Measurements from ENCODE around the gene DBF4B. TPM values are rescaled to one million over a fixed set of nuclear protein-coding genes. Genes with fewer than 3 reads are reported as not detected.

Gene DBF4B
- total RNA-seq, 4 donors from 2014 or later, result 2.6 to 16.5 (median 4.1) TPM

DNA sequence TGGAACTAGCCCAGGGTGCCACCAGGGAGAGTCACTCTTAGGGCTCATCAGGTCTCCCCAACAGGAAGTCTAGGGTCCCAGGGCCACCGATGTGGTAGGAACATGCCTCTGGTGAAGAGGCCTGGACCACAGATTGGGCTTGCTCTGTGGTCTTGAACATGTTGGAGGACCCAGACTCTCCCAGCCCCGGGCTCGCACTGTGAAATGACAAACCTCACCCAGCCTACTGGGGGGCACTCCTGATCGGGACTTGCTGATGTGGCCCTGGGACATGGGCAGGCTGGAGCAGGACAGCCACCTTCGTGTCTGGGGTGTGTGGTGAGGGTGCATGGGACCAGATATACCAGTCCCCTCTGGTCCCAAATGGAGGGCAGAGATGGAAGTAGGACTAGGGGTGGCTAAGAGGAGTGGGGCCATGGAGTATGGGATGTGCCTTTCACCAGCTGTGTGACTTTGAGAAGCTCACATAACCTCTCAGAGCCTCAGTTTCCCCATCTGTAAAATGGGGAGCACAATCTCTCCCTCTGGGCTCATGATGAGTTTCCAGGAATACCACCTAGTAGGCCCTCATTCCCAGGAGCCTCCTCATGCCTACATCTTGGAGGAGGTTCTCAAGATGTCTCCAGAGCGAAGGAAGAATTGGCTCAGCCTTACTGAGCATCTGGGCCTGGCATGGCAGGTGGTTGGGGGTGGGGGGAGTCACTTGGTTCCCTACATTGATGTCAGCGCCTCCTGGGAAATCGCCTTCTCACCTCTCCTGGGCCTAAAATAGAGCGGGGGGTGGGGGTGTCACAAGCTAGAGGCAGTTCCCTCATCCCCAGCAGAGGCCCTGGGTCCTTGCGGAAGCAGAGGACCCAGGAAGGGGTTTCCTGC lies 48.8 kb downstream of the DBF4B start:
- H3K27ac ChIP-seq, result no peak overlapping the region
- H3K4me3 ChIP-seq, result no peak overlapping the region
- peaks cover 0 to 10% (median 4%) of the 10 kb centered on the region in 4 donors for H3K4me1 ChIP-seq
- peaks cover 0 to 15% of the 10 kb centered on the region in 2 donors for H3K27me3 ChIP-seq
- DNase-seq, result no peak
- no peak for TF ChIP-seq POLR2A (IDR thresholded peaks at IDR 0.05)
- H3K36me3 ChIP-seq, result no peaks in the 10 kb centered on the region
- H3K9me3 ChIP-seq, result no peaks in the 10 kb centered on the region

DNA sequence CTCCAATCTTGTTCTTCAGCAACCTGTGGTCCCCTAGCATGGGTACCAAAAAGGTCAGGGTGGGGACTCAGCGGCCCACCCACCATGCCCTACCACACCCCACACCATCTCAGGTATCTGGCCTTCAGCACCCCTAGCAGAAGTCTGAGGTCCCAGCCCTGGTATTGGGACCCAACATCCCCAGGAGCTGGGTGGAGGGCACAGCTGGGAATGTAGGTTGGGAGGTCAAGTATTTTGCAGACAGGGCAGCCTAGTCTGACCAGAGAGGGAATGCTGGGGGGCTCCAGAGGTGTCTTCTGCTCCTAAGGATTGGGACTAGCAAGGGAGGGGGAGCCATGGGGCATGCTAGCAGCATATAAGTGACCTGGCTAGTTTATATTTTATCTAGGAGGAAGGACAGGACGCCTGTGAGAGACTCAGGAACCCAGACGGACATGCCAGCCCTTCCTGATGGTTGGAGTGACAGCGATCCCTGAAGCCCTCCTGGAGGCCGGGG lies 49.5 kb downstream of the DBF4B start:
- Histone ChIP-seq H3K4me3 (no peak overlapping the region), H3K27me3 (peaks cover 0 to 15% of the 10 kb centered on the region in 2 donors), H3K9me3 (no peaks in the 10 kb centered on the region), H3K27ac (no peak overlapping the region), H3K36me3 (no peaks in the 10 kb centered on the region), H3K4me1 (peaks cover 0 to 10% (median 4%) of the 10 kb centered on the region in 4 donors)
- TF ChIP-seq POLR2A (IDR thresholded peaks at IDR 0.05), result no peak
- TF ChIP-seq, protein P1, sequence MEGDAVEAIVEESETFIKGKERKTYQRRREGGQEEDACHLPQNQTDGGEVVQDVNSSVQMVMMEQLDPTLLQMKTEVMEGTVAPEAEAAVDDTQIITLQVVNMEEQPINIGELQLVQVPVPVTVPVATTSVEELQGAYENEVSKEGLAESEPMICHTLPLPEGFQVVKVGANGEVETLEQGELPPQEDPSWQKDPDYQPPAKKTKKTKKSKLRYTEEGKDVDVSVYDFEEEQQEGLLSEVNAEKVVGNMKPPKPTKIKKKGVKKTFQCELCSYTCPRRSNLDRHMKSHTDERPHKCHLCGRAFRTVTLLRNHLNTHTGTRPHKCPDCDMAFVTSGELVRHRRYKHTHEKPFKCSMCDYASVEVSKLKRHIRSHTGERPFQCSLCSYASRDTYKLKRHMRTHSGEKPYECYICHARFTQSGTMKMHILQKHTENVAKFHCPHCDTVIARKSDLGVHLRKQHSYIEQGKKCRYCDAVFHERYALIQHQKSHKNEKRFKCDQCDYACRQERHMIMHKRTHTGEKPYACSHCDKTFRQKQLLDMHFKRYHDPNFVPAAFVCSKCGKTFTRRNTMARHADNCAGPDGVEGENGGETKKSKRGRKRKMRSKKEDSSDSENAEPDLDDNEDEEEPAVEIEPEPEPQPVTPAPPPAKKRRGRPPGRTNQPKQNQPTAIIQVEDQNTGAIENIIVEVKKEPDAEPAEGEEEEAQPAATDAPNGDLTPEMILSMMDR (IDR thresholded peaks at IDR 0.05), result no peak
- DNase-seq, result peak in 1 of 3 donors; percentile 41

DNA sequence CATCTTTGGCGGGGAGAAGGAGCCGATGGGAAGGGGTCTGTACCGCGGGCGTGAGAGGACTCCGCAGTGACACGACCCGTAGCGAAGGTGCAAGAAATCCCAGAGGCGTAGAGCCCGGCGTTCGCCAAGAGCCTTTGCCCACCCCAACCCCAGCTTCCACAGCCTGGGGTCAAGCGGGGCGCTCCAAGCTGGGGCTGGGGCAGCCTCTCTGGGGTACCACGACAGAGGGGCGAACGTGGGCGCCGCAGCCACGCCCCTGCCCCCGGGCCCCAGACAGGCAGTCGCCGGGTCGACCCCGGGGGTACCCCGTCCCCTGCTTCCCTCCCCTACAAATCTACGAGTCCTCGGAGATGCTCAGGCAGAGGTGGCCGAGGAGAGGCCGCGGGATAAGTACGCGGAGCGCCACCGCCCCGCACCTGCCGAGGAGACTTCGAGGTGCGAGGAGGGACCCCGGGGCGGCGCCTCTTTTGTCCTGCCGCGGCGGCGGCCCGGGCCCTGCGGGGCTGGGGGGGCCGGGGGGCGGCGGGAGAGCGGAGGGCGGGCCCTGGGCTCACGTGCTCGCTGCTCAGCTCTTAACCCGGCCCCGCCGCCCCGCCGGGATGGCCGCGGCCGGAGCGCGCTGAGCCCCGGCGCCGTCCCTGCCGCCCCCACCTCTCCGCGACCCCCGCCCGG lies 50.1 kb downstream of the DBF4B start, which contains the start of gene ADAM11:
TSS of gene ADAM11 (plus strand) at position 575 of the 672 bp plus-strand sequence. CDS start 212 bp downstream, outside the sequence.
- no peaks in the 10 kb centered on the region for H3K36me3 ChIP-seq
- H3K4me3 ChIP-seq, result peak within 1 kb of the TSS; percentile 26 to 55 (median 52)
- DNase-seq, result peak in 1 of 3 donors; percentile 46
- H3K27me3 ChIP-seq, result peaks cover 0 to 15% of the 10 kb centered on the region in 2 donors
- TF ChIP-seq POLR2A (IDR thresholded peaks at IDR 0.05), result no peak
- TF ChIP-seq, protein P1 (IDR thresholded peaks at IDR 0.05), result no peak
- H3K27ac ChIP-seq, result no peak within 1 kb of the TSS
- peaks cover 0 to 10% (median 4%) of the 10 kb centered on the region in 4 donors for H3K4me1 ChIP-seq
- H3K9me3 ChIP-seq, result no peaks in the 10 kb centered on the region

DNA sequence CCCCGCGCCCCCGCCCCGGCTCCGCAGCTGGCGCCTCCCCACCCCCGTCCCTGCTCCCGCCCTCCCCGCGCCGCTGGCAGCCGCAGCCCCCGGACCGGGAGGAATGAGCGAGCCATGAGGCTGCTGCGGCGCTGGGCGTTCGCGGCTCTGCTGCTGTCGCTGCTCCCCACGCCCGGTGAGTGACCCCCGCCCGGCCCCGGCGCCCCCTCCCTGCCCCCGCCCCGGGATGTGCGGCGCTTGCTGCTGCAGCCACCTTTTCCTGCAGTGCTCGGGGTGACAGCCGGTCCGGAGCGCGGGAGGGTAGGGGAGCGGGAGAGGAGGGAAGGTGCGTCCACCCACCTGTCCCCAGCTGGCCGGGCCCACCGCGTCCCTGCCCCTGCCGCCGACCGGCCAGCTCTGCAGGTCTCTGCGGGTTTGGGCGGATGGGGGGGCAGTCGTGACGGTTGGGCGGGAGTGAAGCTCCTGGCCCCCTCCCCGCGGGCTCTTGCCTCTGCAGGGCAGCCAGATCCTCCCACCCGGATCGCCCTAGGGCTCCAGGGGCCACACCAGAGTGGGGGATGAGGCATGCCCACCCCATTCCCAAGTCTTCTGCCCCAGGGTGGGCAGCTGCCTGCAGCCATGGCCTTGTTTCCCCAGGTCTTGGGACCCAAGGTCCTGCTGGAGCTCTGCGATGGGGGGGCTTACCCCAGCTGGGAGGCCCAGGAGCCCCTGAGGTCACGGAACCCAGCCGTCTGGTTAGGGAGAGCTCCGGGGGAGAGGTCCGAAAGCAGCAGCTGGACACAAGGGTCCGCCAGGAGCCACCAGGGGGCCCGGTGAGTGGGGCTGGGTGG lies 50.8 kb downstream of the DBF4B start:
- Histone ChIP-seq H3K9me3 (no peaks in the 10 kb centered on the region), H3K36me3 (no peaks in the 10 kb centered on the region), H3K27ac (no peak overlapping the region), H3K4me3 (peak overlapping the region; percentile 26 to 55 (median 52)), H3K27me3 (peaks cover 0 to 15% of the 10 kb centered on the region in 2 donors), H3K4me1 (peaks cover 0 to 10% (median 4%) of the 10 kb centered on the region in 4 donors)
- DNase-seq, result peak in 1 of 3 donors; percentile 48
- TF ChIP-seq POLR2A (IDR thresholded peaks at IDR 0.05), result no peak
- TF ChIP-seq, protein P1 (IDR thresholded peaks at IDR 0.05), result no peak

DNA sequence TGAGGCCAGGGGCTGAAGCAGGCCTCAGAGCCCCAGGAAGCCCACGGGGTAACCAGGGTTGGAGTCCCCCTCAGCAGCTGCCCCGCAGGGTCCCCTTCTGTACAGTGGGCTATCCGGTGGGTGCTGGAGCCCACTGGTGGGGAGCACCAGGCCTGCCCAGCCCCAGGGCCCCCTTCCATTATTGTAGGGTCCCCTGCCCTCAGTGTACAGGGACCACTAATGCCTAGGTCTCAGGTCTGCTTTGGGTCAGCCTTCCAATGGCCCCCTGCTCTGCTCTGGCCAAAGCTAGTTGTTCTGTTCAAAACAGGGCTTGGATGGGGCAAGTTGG lies 51.4 kb downstream of the DBF4B start:
- Histone ChIP-seq H3K4me1 (peaks cover 0 to 10% (median 4%) of the 10 kb centered on the region in 4 donors), H3K4me3 (no peak overlapping the region), H3K36me3 (no peaks in the 10 kb centered on the region), H3K27ac (no peak overlapping the region), H3K9me3 (no peaks in the 10 kb centered on the region), H3K27me3 (peaks cover 0 to 15% of the 10 kb centered on the region in 2 donors)
- TF ChIP-seq POLR2A (IDR thresholded peaks at IDR 0.05), result no peak
- TF ChIP-seq, protein P1 (IDR thresholded peaks at IDR 0.05), result no peak
- DNase-seq, result no peak
